UCSD-AML1 (cell line): ENCODE data around the gene CTBP2.

Experiments used
- DNase-seq: peaks from one replicate; lab custom pipeline; 2025; ENCODE audit not compliant: unreplicated experiment; lab: John Stamatoyannopoulos, UW

Gene CTBP2

DNA sequence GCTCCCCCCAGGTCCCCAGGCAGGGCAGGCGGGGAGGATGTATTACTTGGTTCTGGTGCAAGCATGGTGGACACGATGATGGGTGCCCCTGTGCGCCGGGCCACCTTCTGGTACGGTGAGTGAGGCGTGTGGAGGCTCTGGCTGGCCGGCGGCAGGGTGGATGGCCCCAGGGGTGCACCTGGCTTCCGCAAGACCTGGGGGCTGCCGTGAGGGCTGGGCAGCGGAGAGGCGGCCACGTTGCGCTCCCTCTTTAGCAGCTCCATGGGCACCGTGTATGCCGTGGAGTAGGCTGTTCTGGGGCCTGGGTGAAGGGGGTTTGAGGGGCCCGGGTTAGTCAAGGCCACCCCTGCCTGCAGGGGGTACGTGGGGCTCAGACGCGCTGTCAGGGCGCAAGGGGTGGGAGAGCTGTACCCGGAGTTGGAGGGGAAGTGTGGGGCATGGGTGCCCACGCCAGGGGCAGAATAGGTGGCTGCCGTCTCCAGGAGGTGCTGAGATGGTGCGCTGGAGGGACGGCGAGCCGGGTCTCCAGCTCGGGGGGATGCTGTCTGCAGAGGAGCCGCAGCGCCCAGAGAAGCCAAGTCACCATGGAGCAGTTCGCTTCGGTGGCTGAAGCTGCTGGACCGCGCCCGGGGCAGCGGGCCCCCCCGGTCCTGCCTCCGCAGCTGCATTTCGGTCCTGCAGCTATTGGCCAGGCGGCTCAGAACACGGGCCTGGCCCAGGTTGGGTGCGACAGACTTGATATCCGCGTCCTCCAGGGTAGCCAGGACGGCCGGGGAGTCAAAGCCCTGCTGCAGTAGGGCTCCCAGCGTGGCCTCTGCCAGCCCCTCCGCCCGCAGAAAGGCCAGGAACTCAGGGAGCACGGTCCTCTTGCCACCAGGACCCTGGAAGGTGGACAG, 134.1 kb downstream of the CTBP2 start:
- DNase-seq, result no peak

DNA sequence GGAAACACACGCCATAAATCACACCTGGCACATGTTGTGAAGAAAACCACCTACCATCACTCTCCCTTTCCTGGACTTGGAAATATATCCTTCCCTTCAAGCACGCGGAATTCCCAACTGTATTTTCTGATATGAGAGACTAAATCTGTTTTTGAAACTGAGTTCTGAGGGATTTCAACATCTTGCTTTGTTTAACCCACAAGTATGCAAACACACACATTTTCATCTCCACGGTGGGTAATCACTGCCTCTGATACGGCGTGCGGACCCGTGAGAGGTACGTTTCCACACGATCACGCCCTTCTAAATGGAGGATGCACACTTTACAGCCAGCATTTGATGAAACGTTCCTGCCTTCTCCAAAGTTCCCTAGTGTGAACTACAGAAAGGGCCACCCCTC, 135.0 kb downstream of the CTBP2 start:
- no peak for DNase-seq

DNA sequence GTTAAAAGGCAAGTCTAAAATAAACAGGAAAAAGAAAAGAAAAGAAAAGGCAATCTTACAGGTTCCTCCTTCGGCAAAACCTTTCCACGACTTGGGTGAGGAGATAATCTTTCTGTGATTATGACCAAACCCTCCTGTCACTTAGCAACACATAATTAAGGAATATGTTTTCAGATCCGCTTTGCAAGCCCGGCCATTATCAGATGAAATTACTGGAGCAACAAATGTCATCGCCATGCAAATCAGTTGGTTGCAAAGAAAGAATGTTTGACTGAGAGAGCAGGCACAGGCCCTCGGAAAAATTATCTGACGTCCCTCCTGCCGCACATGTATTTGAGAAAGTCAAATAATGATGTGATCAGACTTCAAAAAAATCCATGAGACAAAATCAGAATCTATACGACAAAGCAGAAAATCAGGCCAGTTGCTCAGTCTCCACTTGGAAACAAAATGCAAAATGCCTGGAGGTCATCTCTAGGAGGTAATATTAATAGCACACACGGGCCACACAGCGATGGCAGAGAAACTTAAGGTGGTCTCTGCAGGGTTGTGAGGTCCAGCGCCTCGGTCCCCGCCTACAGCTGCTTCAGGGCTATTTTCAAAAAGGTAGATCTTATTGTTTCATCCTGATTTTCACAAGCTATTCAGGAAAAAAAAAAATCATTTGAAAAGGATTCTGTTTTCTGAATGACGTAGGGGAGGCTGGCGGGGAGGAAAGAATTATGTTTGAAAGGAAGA, 135.7 kb downstream of the CTBP2 start:
- DNase-seq, result no peak

- DNase-seq, result no peak
Observed at GRCh38 chr10:125023862-125024496, 136.4 kb downstream of the CTBP2 start.

- no peak for DNase-seq
Observed at GRCh38 chr10:125023255-125023654, 137.1 kb downstream of the CTBP2 start.

DNA sequence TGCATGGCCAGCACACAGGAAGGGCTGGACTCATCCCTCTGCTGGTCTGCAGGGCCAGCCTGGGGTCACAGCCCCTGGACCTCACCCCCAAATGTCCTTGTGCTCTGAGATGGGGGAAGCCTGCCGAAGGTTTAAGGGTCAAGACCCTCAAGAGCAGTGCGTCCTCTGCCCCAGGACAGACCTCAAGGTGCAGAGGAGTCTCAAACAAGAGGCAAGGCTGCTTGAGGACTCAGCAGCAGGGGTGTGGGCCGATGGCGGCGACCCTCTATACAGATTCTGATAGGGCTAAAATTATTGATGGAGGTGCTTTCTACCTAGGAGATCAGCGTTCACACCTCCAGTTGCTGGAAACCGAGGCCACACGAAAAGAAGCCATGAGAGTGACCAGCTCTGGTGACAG, 137.7 kb downstream of the CTBP2 start:
- DNase-seq, result no peak

DNA sequence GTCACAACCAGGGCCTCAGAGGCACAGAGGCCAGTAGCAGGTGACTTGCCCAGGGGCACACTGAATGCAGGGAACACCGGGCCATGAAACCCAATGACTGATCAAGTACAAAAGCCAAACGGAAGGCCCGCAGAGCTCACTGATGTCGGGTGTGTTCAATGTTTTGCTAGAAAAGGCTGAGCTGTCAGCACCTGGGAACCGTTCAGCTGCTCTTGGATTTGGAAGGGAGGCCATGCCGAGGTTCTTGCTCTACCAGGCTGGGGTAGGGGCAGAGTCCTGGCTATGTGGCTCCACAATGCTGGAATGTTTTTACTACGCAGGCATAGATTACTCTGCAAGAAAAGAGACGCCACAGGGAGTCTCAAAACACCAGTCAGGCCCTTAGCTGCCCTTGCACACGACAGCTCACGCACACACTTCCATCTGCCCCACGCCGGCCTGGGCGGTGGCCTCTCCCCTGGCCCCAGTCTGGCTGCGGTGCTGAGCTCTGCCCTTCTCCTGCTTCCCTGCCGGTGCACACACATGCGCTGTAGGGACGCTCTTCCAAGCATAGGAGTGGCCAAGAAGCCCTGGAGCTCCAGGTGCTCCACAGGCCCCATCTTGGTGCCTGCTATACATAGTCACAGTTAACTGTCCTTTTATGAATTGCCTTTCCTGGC, 138.5 kb downstream of the CTBP2 start:
- no peak for DNase-seq

DNA sequence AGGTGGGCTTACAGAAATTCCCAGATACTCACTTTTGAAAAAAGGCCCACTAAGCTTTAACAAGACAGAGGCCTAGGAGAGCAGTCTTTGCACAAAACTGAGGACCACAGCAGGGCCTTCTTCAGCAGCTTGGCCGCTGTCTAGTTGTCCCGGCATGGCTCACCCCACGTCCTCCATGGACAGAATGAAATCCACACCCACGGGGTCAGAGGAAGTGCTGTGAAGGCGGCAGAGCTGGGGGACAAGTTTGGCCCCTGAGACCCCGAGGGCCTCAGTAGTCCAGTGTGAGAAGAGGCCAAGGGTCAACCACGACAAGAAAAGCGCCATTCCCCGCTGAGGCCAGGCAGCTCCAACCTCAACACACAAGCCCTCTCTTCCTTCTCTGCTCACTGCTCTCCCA, 139.5 kb downstream of the CTBP2 start:
- DNase-seq, result no peak

GRCh38 chr10:125020386-125020785, 140.0 kb downstream of the CTBP2 start:
- DNase-seq, result no peak

GRCh38 chr10:125018576-125019143, 141.7 kb downstream of the CTBP2 start:
- no peak for DNase-seq

- no peak for DNase-seq
Observed at GRCh38 chr10:125017547-125018298, 142.6 kb downstream of the CTBP2 start.

DNA sequence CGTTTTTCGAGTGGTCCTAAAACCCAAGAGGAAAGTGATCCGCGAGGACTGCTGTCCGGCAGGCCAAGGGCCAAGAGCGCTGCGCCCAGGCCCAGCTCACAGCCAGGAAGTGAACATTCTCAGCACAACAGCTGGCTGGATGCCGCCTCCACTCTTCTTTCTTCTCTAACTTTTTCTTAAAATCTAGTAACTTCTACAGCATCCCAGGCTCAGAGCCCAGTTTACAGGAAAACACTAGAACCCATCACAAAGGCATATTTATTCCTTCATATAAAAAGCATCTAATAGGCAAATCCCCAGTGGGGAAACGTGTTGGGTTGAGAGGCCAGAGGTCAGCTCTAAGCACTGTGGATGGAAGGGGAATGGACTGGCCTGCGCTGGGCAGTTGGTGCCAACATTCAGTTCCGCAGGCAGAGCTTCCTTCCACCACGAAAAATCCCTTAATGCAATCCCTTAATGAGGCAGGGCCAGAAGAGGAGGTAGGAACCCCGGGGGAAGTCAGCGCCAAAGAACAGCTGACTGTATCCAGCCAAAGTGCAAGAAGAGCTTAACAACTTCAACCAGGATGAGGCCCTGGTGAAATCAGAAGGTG, 143.7 kb downstream of the CTBP2 start:
- no peak for DNase-seq

DNA sequence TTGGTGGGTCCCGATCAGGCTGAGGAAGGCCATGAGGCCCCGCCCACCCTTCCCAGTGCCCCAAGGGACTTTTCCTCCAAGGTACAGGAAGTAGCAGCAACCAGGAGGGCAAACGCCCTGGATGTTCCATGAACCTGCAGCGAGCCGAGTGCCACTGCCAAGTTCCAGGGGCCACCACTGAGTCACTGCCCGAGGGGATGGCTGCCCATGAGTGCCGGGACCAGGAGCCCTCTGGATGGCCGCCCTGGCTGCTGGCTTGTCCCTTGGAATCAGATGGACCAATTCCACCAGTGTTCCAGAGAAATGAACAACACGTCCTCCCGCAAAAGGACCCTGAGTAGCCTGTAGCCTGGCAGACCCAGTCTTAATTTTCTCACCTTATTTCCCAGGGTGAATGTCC, 144.2 kb downstream of the CTBP2 start:
- no peak for DNase-seq

DNA sequence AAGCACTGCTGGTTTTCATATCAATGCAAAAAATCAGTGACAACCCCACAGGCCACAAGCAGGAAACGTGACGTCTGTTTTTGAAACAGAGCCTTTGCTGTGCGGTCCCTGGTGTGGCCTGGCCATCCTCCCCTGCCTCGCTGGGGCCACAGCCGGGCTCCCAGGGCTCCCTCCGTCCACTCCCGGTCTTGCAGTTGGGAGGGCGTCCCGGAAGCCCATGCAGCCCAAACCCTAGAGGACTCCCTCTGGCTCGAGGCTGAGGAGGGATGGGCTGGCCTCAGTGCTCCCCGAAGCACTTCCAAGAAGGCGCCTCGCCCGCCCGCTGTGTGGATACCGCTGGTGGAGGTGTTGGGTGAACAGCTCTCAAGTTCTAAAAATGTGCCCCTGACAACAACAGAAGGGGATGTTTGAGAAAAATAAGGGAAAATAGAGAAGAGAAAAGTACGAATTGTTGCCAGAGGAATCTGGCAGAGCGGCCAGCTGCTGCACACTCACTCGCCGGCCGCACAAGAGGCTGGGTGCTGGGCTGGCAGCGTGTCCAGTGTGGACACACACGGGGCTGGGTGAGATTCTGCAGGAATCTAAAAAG, 144.9 kb downstream of the CTBP2 start:
- DNase-seq, result no peak

GRCh38 chr10:125014836-125015355, 145.5 kb downstream of the CTBP2 start:
- no peak for DNase-seq

- no peak for DNase-seq
Observed at GRCh38 chr10:125014086-125014830, 146.1 kb downstream of the CTBP2 start.

GRCh38 chr10:125013529-125013872, 146.9 kb downstream of the CTBP2 start:
- DNase-seq, result no peak

- DNase-seq, result no peak
Observed at GRCh38 chr10:125012851-125013528, 147.4 kb downstream of the CTBP2 start.
